ENCODE results near the gene RIPPLY3. TPM values are rescaled to one million over a fixed set of nuclear protein-coding genes. Genes with fewer than 3 reads are reported as not detected.
"Not testable (repeated sequence)": the region's sequence is repeated elsewhere in the genome, so short reads cannot be mapped to it uniquely, and the experiment has no call there.

The RIPPLY3 gene
- total RNA-seq, 2 experiments from 2014 or later, result 0.10 TPM; not detected in 1

DNA sequence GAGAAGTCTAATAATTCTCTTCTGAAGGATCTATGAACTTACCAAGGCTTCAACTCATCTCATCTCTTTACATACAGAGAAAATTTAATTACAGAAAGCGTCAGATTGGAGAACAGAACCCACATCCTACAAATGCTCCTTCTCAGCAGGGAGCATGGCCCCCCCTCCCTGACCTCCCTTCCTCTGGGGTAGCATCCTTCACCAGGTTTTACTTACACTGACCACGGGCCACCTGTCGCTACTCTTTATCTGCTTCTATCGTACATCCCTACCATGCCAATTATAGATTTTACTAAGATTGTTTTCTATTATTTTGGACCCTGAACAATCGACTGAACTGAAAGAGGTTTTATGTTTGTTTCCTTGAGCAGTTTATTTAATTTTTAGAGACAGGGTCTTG is 25.8 kb downstream of the RIPPLY3 start:
- no peak for DNase-seq
- H3K4me1 Mint-ChIP-seq, result peaks cover 1% of the 10 kb centered on the region
- H3K27ac Mint-ChIP-seq, result no peak overlapping the region
- no peaks in the 10 kb centered on the region for H3K36me3 Mint-ChIP-seq
- no peaks in the 10 kb centered on the region for H3K9me3 Mint-ChIP-seq
- H3K4me3 Mint-ChIP-seq, result no peak overlapping the region
- H3K27me3 Mint-ChIP-seq, result peaks cover 3% of the 10 kb centered on the region

DNA sequence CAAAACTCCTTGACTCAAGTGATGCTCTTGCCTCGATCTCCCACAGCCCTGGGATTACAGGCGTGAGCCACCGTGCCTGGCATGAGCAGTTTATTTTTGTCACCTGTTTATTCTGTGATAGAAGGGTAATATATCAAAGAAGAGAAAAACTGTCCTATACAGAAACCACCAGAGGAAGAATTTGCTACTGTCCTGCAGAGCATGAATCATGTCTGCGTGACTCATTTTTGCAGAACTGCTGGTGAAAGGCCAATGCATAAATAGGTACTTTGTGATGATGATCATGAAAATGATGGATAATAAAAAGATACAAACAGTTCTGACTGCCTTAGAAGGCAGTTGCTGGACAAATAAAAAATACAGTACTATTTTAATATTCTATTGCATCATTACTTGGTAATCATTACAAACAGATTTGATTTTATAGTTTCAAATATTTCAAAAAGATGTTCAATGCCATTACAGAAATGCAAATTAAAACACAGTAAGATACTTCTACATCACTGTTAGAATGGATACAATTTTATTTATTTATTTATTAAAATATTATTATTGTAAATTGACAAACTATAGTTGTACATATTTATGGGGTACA is 26.5 kb downstream of the RIPPLY3 start:
- Mint-ChIP-seq H3K27me3 (peaks cover 3% of the 10 kb centered on the region), H3K36me3 (no peaks in the 10 kb centered on the region), H3K9me3 (no peaks in the 10 kb centered on the region), H3K4me1 (peaks cover 1% of the 10 kb centered on the region), H3K27ac (no peak overlapping the region), H3K4me3 (no peak overlapping the region)
- no peak for DNase-seq

DNA sequence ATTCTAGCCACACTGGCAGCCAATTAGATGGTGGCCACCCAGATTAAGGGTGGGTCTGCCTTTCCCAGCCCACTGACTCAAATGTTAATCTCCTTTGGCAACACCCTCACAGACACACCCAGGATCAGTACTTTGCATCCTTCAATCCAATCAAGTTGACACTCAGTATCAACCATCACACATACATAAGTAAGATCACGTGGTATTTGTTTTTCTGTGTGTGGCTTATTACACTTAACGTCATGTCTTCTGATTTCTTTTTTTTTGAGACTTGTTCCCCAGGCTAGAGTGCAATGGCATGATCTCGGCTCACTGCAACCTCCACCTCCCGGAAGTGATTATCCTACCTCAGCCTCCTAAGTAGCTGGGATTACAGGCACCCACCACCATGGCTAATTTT is 27.9 kb downstream of the RIPPLY3 start:
- H3K4me3 Mint-ChIP-seq, H3K4me1 Mint-ChIP-seq, H3K36me3 Mint-ChIP-seq, H3K9me3 Mint-ChIP-seq, H3K27me3 Mint-ChIP-seq, H3K27ac Mint-ChIP-seq, DNase-seq: not testable (repeated sequence)

DNA sequence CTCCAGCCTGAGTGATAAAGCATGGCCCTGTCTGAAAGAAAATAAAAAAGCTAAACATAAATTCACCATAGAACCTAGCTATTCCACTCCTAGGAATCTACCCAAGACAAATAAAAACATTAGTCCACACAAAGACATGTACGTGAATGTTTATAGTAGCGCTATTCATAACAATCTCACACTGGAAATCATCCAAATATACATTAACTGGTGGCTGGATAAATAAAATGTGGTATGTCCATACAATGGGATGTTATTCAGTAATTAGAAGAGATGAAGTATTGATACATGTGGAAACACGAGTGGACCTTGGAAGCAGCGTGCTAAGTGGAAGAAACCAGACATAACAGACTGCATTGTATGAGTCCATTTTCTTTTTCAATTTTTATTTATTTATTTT is 29.7 kb downstream of the RIPPLY3 start:
- no peak overlapping the region for H3K4me3 Mint-ChIP-seq
- H3K27ac Mint-ChIP-seq, result no peak overlapping the region
- no peak for DNase-seq
- peaks cover 1% of the 10 kb centered on the region for H3K4me1 Mint-ChIP-seq
- H3K9me3 Mint-ChIP-seq, result no peaks in the 10 kb centered on the region
- no peaks in the 10 kb centered on the region for H3K36me3 Mint-ChIP-seq
- H3K27me3 Mint-ChIP-seq, result peaks cover 6% of the 10 kb centered on the region

DNA sequence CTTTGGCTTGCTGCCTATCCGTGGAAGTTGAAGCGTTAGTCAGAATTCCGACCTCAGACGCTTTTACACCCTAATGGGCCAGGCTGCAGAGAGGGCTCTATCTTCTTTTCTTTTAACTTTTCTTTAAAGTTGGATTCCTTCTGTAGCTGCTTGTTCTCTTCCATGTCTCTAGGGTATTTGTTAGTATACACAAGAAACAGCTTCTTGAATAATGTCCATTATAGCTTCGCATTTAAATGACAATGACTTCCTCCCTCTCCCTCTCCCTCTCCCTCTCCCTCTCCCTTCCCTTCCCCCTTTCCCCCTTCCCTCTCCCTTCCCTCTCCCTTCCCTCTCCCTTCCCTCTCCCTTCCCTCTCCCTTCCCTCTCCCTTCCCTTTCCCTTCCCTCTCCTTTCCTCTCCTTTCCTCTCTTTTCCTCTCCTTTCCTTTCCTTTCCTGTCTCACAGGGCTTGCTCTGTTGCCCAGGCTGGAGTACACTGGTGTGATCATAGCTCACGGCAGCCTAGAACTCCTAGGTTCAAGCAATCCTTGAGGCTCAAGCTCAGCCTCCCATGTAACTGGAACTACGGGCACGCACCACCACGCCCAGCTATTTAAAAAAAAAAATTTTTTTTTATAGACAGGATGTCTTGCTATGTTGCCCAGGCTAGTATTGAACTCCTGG is 33.0 kb downstream of the RIPPLY3 start:
- Mint-ChIP-seq H3K4me1 (peaks cover under 1% of the 10 kb centered on the region), H3K36me3 (no peaks in the 10 kb centered on the region), H3K27me3 (peaks cover 3% of the 10 kb centered on the region), H3K9me3 (no peaks in the 10 kb centered on the region), H3K27ac (no peak overlapping the region), H3K4me3 (no peak overlapping the region)
- no peak for DNase-seq

DNA sequence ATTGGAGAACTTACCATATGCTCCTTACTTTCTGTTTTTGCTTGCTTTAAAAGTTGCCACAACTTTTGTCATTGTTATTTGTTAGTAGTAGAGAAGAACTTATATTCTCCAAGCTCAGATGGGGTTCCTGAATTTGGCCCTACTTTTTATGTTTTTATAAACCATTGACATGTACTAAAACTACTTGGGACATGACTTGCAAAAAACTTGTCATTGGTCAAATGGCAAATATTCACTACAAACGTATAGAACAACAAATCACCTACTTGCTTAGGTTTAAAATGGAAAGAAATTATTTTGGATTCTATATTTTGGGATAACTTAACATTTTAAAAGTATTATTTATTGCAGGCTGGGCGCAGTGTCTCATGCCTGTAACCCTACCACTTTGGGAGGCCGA is 33.7 kb downstream of the RIPPLY3 start:
- Mint-ChIP-seq H3K27me3 (peaks cover 3% of the 10 kb centered on the region), H3K4me3 (no peak overlapping the region), H3K9me3 (no peaks in the 10 kb centered on the region), H3K36me3 (no peaks in the 10 kb centered on the region), H3K27ac (no peak overlapping the region), H3K4me1 (peaks cover 6% of the 10 kb centered on the region)
- DNase-seq, result no peak

DNA sequence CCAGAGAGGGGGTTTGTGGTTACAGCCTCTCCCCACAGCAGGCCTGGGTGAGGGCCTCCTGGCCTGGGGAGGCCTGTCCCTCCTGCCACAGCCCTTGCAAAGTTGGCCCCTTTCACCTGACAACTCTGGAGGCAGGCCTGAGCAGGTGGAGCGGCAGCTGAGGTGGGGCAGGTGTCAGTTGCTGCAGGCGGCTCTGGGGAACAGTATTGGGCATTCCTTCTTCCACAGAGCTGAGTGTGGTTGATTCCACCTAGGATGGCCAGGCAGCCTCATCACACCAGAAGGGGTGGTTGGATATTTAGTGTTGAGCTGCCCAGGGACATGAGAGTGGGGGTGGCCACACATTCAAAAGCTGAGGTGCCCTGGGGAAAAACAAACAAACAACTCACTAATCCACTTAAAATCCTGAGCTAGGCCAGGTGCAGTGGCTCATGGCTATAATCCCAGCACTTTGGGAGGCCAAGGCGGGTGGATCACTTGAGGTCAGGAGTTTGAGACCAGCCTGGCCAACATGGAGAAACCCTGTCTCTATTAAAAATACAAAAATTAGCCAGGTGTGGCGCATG is 35.3 kb downstream of the RIPPLY3 start:
- DNase-seq, result no peak
- Mint-ChIP-seq H3K27ac (no peak overlapping the region), H3K9me3 (no peaks in the 10 kb centered on the region), H3K36me3 (no peaks in the 10 kb centered on the region), H3K4me1 (peaks cover 8% of the 10 kb centered on the region), H3K27me3 (peaks cover 3% of the 10 kb centered on the region), H3K4me3 (no peak overlapping the region)

DNA sequence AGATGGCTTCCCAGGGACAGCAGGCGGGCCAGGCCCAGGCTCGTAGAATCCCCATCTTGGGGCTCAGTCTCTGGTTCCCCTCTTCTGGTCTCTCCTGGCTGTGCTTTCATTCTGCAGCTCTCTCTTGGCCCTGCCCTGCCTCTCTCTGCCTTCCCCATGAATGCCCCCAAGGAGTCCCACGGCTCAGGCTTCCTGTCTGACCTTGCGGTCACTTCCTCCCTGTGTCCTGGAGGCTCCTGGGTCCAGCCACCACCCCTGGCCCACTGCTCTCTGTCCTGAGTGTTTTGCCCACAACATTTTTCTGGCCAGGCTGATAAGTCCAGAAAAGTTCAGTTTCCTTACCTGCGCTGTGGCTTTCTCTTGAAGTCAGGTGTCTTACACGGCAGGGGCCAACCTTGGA is 37.3 kb downstream of the RIPPLY3 start:
- no peak overlapping the region for H3K4me3 Mint-ChIP-seq
- no peak overlapping the region for H3K27ac Mint-ChIP-seq
- H3K36me3 Mint-ChIP-seq, result no peaks in the 10 kb centered on the region
- H3K9me3 Mint-ChIP-seq, result no peaks in the 10 kb centered on the region
- peaks cover 8% of the 10 kb centered on the region for H3K4me1 Mint-ChIP-seq
- H3K27me3 Mint-ChIP-seq, result peaks cover 3% of the 10 kb centered on the region
- no peak for DNase-seq

DNA sequence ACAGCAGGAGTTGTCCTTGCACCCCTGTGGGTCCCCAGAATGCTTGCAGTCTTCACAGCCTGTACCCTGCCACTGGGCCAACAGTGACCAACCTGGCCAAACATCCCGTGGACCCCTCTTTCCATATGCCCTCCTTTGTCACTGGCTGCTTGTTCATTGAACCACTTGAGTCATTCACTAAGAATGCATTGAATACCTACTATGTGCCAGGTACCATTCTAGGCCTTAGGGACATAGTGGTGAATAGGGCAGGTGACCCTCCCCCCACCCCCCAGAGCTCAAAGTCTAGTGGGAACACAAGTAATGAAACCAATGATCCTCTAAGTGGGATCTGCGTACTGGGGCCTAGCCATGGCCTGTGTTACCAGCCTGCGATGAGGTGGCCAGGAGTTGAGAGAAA is 38.1 kb downstream of the RIPPLY3 start:
- Mint-ChIP-seq H3K36me3 (no peaks in the 10 kb centered on the region), H3K4me3 (no peak overlapping the region), H3K27me3 (peaks cover 2% of the 10 kb centered on the region), H3K4me1 (peaks cover 8% of the 10 kb centered on the region), H3K27ac (no peak overlapping the region), H3K9me3 (no peaks in the 10 kb centered on the region)
- no peak for DNase-seq

DNA sequence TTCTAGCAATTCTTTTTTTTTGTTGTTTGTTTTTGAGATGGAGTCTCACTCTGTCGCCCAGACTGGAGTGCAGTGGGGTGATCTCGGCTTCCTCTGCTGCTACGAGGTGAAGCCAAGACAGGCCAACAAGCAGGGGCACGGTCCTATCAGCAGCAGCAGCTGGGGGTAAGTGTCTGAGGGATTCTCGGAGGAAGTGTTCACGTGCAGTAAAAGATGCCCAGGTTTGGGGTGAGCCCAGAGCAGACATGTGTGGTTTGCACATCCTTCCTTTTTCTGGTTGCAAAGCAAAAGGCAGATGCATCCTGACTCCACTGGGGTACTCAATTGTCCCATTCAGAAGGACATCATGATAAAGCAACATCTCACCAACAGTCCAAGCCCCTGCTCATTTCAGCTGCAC is 38.6 kb downstream of the RIPPLY3 start:
- no peak for DNase-seq
- H3K36me3 Mint-ChIP-seq, result no peaks in the 10 kb centered on the region
- H3K27ac Mint-ChIP-seq, result no peak overlapping the region
- H3K4me1 Mint-ChIP-seq, result peaks cover 8% of the 10 kb centered on the region
- H3K9me3 Mint-ChIP-seq, result no peaks in the 10 kb centered on the region
- no peaks in the 10 kb centered on the region for H3K27me3 Mint-ChIP-seq
- H3K4me3 Mint-ChIP-seq, result no peak overlapping the region

DNA sequence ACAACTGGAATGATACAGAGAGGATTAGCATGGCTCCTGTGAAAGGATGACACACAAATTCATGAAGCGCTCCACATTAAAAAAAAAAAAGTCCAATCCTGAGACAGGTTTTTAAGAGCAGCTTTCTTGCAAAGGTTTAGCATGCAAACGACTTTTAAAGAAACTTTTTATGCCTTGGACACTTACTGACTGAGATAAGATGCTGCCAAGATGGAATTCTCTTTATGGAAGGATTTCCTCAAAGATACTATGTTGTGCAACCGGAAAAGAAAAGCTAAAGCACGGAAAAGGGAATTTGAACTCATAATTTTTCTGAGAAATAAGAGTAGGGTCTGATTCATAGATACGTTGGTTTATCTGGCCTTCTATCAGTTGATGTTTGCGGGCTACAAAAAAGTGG is 39.1 kb downstream of the RIPPLY3 start:
- no peak overlapping the region for H3K27ac Mint-ChIP-seq

DNA sequence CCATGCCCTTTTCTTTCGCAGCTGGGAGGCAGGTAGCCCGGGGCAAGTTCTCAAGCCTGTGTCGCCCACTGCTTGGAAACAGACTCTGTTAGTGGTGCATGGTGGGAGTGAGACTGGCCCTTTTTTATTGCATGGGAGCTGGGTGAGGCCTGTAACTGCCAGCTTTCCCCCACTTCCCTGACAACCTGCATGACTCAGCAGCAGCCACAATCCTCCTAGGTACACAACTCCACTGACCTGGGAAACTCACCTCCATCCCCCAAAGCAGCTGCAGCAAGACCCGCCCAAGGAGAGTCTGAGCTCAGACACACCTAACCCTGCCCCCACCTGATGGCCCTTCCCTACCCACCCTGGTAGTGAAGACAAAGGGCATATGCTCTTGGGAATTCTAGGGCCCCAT is 40.6 kb downstream of the RIPPLY3 start:
- H3K27me3 Mint-ChIP-seq, result no peaks in the 10 kb centered on the region
- no peak overlapping the region for H3K4me3 Mint-ChIP-seq
- no peaks in the 10 kb centered on the region for H3K36me3 Mint-ChIP-seq
- H3K4me1 Mint-ChIP-seq, result peaks cover 8% of the 10 kb centered on the region
- no peak for DNase-seq
- no peak overlapping the region for H3K27ac Mint-ChIP-seq
- no peaks in the 10 kb centered on the region for H3K9me3 Mint-ChIP-seq

More for the DNA sequence above, 39.1 kb downstream of the RIPPLY3 start:
- no peaks in the 10 kb centered on the region for H3K27me3 Mint-ChIP-seq
- no peaks in the 10 kb centered on the region for H3K36me3 Mint-ChIP-seq
- H3K4me3 Mint-ChIP-seq, result no peak overlapping the region
- no peaks in the 10 kb centered on the region for H3K9me3 Mint-ChIP-seq
- peaks cover 8% of the 10 kb centered on the region for H3K4me1 Mint-ChIP-seq
- DNase-seq, result no peak

DNA sequence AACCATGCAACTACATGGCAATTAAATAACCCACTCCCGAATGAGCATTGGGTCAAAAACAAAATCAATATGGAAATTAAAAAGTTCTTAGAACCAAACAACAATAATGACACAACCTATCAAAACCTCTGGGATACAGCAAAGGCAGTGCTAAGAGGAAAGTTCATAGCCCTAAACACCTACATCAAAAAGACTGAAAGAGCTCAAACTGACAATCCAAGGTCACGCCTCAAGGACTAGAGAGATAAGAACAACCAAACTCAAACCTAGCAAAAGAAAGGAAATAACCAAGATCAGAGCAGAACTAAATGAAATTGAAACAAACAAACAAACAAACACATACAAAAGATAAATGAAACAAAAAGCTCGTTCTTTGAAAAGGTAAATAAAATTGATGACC is 43.2 kb downstream of the RIPPLY3 start:
- H3K4me1 Mint-ChIP-seq, H3K9me3 Mint-ChIP-seq, H3K27ac Mint-ChIP-seq, H3K4me3 Mint-ChIP-seq, H3K27me3 Mint-ChIP-seq, H3K36me3 Mint-ChIP-seq, DNase-seq: not testable (repeated sequence)

DNA sequence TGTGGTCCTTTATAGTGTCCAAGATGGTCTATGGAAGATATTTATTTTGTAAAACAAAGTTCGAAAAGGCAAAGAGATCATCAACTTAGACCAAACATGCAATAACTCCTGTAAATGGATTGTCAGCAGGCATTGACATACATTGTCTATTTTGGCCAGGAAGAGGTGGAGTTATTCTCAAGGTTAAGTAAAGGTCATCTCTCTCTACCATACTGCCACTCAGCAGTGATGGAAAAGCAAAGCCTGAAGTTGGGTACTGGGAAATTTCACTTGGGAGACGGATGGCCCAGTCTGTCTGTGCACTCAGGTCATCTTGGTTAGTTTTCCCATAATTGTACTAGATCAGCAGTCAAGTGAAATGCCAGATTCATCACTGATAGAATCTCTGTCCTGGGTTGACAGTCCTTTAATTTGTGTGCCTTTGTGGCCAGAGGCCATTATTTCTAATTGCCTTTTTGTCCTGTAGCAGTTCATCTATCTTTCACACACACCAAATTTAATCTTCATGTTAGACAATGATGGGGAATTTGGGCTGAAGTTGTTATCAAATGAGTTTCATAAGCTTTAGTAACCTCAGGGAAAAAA is 48.9 kb downstream of the RIPPLY3 start:
- Mint-ChIP-seq H3K9me3 (no peaks in the 10 kb centered on the region), H3K27me3 (peaks cover 3% of the 10 kb centered on the region), H3K4me3 (no peak overlapping the region), H3K36me3 (no peaks in the 10 kb centered on the region), H3K4me1 (peaks cover 4% of the 10 kb centered on the region), H3K27ac (no peak overlapping the region)
- no peak for DNase-seq

DNA sequence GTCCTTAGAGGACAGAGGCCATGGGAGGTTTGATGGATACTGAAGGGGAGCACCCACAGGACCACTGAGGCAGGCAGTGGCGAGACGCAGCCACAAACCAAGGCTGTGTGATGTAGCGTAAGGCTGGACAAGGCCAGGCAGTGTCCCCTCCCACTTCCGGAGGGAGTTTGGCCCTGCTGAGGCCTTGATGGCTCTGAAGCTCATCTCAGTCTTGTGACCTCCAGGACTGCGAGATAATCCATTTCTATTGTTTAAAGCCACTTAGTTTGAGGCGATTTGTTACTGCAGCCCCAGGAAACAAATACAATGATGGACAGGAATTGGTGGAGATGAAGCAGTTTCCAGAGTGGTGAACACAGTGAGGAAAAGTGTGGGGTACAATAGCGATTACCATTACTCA is 51.1 kb downstream of the RIPPLY3 start:
- Mint-ChIP-seq H3K4me3 (no peak overlapping the region), H3K9me3 (no peaks in the 10 kb centered on the region), H3K4me1 (peaks cover 4% of the 10 kb centered on the region), H3K27ac (no peak overlapping the region), H3K27me3 (peaks cover 3% of the 10 kb centered on the region), H3K36me3 (no peaks in the 10 kb centered on the region)
- DNase-seq, result no peak

DNA sequence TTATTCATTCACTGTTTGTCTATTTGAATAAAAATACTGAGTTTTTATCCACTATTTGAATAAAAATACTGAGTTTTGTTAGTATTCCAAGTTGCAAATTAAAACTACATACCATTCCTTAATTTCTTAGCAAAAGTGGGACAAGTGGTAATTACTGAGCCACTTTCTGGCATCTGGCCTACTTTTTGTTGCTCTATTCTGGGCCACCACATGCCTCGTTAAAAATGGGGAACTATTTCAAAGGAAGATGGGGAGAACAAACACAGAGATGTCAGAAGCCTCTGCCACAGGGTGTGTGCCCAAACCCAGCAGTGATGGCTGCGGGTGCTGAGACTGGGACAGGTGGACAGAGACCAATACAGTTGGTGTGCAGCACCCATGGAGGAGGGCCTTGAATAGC is 51.8 kb downstream of the RIPPLY3 start:
- Mint-ChIP-seq H3K27me3 (peaks cover 3% of the 10 kb centered on the region), H3K36me3 (no peaks in the 10 kb centered on the region), H3K4me3 (no peak overlapping the region), H3K4me1 (peaks cover 4% of the 10 kb centered on the region), H3K9me3 (no peaks in the 10 kb centered on the region), H3K27ac (no peak overlapping the region)
- no peak for DNase-seq

Measured in activated naive CD8-positive, alpha-beta T cell treated with anti-CD3 and anti-CD28 coated beads for 36 hours (primary cell).